ENCODE data around the gene COG8.

DNA sequence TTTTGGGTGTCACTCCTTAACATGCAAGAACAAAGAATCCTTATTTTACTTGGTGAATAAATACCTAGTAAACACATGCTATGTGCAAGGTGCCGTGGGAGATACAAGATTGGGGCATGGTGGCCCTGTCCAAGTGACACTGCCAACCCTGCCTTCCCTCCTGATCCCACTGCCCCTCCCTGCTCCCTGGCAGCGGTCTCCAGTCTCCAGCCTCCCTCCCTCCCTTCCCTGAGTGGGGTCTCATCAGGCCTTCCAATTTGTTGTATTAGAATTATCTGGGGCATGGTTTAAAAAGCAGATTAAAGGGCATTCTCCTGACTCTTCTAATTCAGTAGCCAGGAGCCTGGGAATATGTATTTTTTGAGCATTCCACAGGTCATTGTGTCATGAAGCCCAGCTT lies 24.7 kb upstream of the COG8 start:
- TF ChIP-seq EZH2 (IDR thresholded peaks at IDR 0.05; ENCODE audit: insufficient read depth, poor library complexity, severe bottlenecking), result no peak
- TF ChIP-seq EZH2phosphoT487 (IDR thresholded peaks at IDR 0.05; ENCODE audit: insufficient read depth, low read depth), result no peak

Measured in GM23248 (cell line).